WTC11 (cell line): ENCODE data around the gene BCAR3.

Source experiments
- AFF4 ChIP-seq: sonication (generic); formaldehyde crosslinking; IDR thresholded peaks from 2 replicates; pipeline ENCODE4 v1.8.1; 2023; ENCODE audit warnings: mild to moderate bottlenecking, missing genetic modification reagents, borderline replicate concordance
- CTCF ChIP-seq: fragments of 200-600 bp; IDR thresholded peaks from 2 replicates; pipeline ENCODE4 v1.8.0; 2022; ENCODE audit warnings: antibody characterized with exemption
- TEAD1 ChIP-seq: sonication (generic); formaldehyde crosslinking; IDR thresholded peaks from 2 replicates; pipeline ENCODE4 v1.8.0; 2022; ENCODE audit warnings: mild to moderate bottlenecking, missing genetic modification reagents
- ZNF416 ChIP-seq: fragments of 250-450 bp; sonication (Bioruptor Pico); IDR thresholded peaks from 2 replicates; pipeline ENCODE4 v1.9.0; 2021; ENCODE audit warnings: mild to moderate bottlenecking, inconsistent platforms

GRCh38 chr1:93569489-93569888 lies 112.1 kb downstream of the BCAR3 start:
- TF ChIP-seq CTCF (no peak), AFF4 (no peak), TEAD1 (CRISPR knock-in tag) (no peak), ZNF416 (CRISPR knock-in tag) (no peak)
